Endometrial microvascular endothelial cells (primary cell): ENCODE data around the gene FBXL15. TPM values are rescaled to one million over a fixed set of nuclear protein-coding genes. Genes with fewer than 3 reads are reported as not detected.

Experiments
- in situ Hi-C: cut with HindIII; loops from 2 replicates; pipeline ENCODE4 v1.10.0; 2017; ENCODE audit warnings: low sequenced_read_pairs, low pct_unique_long_range_greater_than_20kb; ENCODE audit errors: inconsistent ontology term
- total RNA-seq: library from RNA; depleted of rRNA; stranded (reverse); fragments of >200 nt; gene quantifications from one replicate; pipeline ENCODE4 v1.2.3, GENCODE V29; 2015; ENCODE audit errors: inconsistent ontology term

Gene FBXL15
- total RNA-seq, 1 donor from 2014 or later: 6.8 TPM

- in situ Hi-C loops: no loop called here
Measured at GRCh38 chr10:102408728-102409603, 11.7 kb upstream of the FBXL15 start.

- in situ Hi-C loops: no loop called here
Measured at GRCh38 chr10:102409604-102410428, 10.8 kb upstream of the FBXL15 start.

GRCh38 chr10:102410429-102411073 lies 10.1 kb upstream of the FBXL15 start:
- in situ Hi-C loops: no loop called here

- in situ Hi-C loops: no loop called here
Measured at GRCh38 chr10:102411341-102412255, 9.0 kb upstream of the FBXL15 start.

- in situ Hi-C loops: no loop called here
Measured at GRCh38 chr10:102412293-102412692, 8.3 kb upstream of the FBXL15 start.

GRCh38 chr10:102413053-102413705 lies 7.5 kb upstream of the FBXL15 start:
- in situ Hi-C loops: no loop called here

GRCh38 chr10:102413806-102414561 lies 6.7 kb upstream of the FBXL15 start:
- in situ Hi-C loops: no loop called here

- in situ Hi-C loops: no loop called here
Measured at GRCh38 chr10:102414749-102415148, 5.9 kb upstream of the FBXL15 start.

- in situ Hi-C loops: no loop called here
Measured at GRCh38 chr10:102416283-102416682, 4.4 kb upstream of the FBXL15 start.

- in situ Hi-C loops: no loop called here
Measured at GRCh38 chr10:102416695-102417094, 3.9 kb upstream of the FBXL15 start.

GRCh38 chr10:102418622-102419268 lies 1.9 kb upstream of the FBXL15 start, which contains the start of gene PSD:
Gene PSD (minus strand): TSS chr10:102418785. CDS start chr10:102417038, 1,747 bp downstream.
- in situ Hi-C loops: no loop called here

- in situ Hi-C loops: no loop called here
Measured at GRCh38 chr10:102419269-102420180, 1.1 kb upstream of the FBXL15 start.

GRCh38 chr10:102420181-102420713 lies 389 bp upstream of the FBXL15 start:
- in situ Hi-C loops: no loop called here

GRCh38 chr10:102421507-102421756 lies 796 bp downstream of the FBXL15 start:
- in situ Hi-C loops: no loop called here

- in situ Hi-C loops: no loop called here
Measured at GRCh38 chr10:102421757-102422512, 1.3 kb downstream of the FBXL15 start.
